WTC11 (cell line): ENCODE data around the gene PCDHGB4. TPM values are rescaled to one million over a fixed set of nuclear protein-coding genes. Genes with fewer than 3 reads are reported as not detected.
"Not testable (repeated sequence)": the region's sequence is repeated elsewhere in the genome, so short reads cannot be mapped to it uniquely, and the experiment has no call there.

Source experiments
- ATAC-seq: fragments of 200-7000 bp; cut with Tn5 transposase; 2 replicates; pipeline ENCODE4 v1.10.0; 2021; ENCODE audit warnings: mild to moderate bottlenecking, moderate library complexity
- Bru-seq: library from RNA; stranded (reverse); fragments of 400-500 nt; gene quantifications from one replicate; lab custom pipeline; 2021; lab: Mats Ljungman, UMichigan
- CTCF ChIA-PET: fragments of 300-600 bp; sonication (Branson Sonifier 250); formaldehyde crosslinking; loops from one replicate; lab custom pipeline; 2021; ENCODE audit warnings: antibody characterized with exemption; lab: Charles Lee
- POLR2A ChIA-PET: fragments of 350-600 bp; sonication (Branson Sonifier 250); formaldehyde crosslinking; loops from one replicate; lab custom pipeline; 2021; ENCODE audit warnings: antibody characterized with exemption; lab: Charles Lee
- DNase-seq: peaks from one replicate; pipeline ENCODE4 v3.0.0; 2021; ENCODE audit warnings: low spot score
- H3K27ac Mint-ChIP-seq: 2 replicates; pipeline ENCODE4 v1.8.0; 2021; ENCODE audit warnings: mixed read lengths
- H3K27me3 Mint-ChIP-seq: 2 replicates; pipeline ENCODE4 v1.8.0; 2021; ENCODE audit warnings: low read depth, mild to moderate bottlenecking, moderate library complexity, mixed read lengths
- H3K36me3 Mint-ChIP-seq: 2 replicates; pipeline ENCODE4 v1.8.0; 2021; ENCODE audit warnings: mixed read lengths
- H3K4me1 Mint-ChIP-seq: 2 replicates; pipeline ENCODE4 v1.8.0; 2022; ENCODE audit warnings: mixed read lengths
- H3K4me3 Mint-ChIP-seq: 2 replicates; pipeline ENCODE4 v1.8.0; 2021; ENCODE audit warnings: mild to moderate bottlenecking, moderate library complexity, mixed read lengths
- H3K9me3 Mint-ChIP-seq: 2 replicates; pipeline ENCODE4 v1.8.0; 2021; ENCODE audit warnings: mixed read lengths
- FOXK1 ChIP-seq: sonication (generic); formaldehyde crosslinking; IDR thresholded peaks from 2 replicates; pipeline ENCODE4 v1.8.0; 2022; ENCODE audit warnings: mild to moderate bottlenecking, moderate library complexity, missing genetic modification reagents
- KAT7 ChIP-seq: sonication (generic); formaldehyde crosslinking; IDR thresholded peaks from 2 replicates; pipeline ENCODE4 v1.8.1; 2023; ENCODE audit warnings: missing genetic modification reagents, mild to moderate bottlenecking, borderline replicate concordance
- OVOL2 ChIP-seq: fragments of 250-450 bp; sonication (Bioruptor Pico); IDR thresholded peaks from 2 replicates; pipeline ENCODE4 v1.9.0; 2021; ENCODE audit warnings: mild to moderate bottlenecking, borderline replicate concordance
- ZBTB21 ChIP-seq: sonication (generic); formaldehyde crosslinking; IDR thresholded peaks from 2 replicates; pipeline ENCODE4 v1.8.1; 2023; ENCODE audit warnings: mild to moderate bottlenecking, missing genetic modification reagents, borderline replicate concordance
- ZNF219 ChIP-seq: sonication (generic); formaldehyde crosslinking; IDR thresholded peaks from 2 replicates; pipeline ENCODE4 v1.8.0; 2023; ENCODE audit warnings: missing genetic modification reagents, mild to moderate bottlenecking, borderline replicate concordance
- ZNF317 ChIP-seq: sonication (generic); formaldehyde crosslinking; IDR thresholded peaks from 2 replicates; pipeline ENCODE4 v1.8.1; 2023; ENCODE audit warnings: low read depth, mild to moderate bottlenecking, moderate library complexity, missing genetic modification reagents, borderline replicate concordance
- long read RNA-seq, 3 experiments: library from RNA in 1 of 3; library from capped mRNA in 1 of 3; library from polyadenylated mRNA in 1 of 3; unstranded in 2 of 3; stranded (forward) in 1 of 3; transcript quantifications; one replicate each; pipeline ENCODE4 v2.0.0, GENCODE V29; 2021
- total RNA-seq: library from RNA; stranded (reverse); gene quantifications from 3 replicates; pipeline ENCODE4 v1.2.3, GENCODE V29; 2021
- TF ChIP-seq, protein P1 (sequence below): fragments of 200-600 bp; IDR thresholded peaks from 2 replicates; pipeline ENCODE4 v1.8.0; 2022; ENCODE audit warnings: antibody characterized with exemption
- TF ChIP-seq, protein P2 (sequence below): sonication (generic); formaldehyde crosslinking; IDR thresholded peaks from 2 replicates; pipeline ENCODE4 v1.8.1; 2023; ENCODE audit warnings: mild to moderate bottlenecking, missing genetic modification reagents, borderline replicate concordance
- TF ChIP-seq, protein P3 (sequence below): sonication (generic); formaldehyde crosslinking; IDR thresholded peaks from 2 replicates; pipeline ENCODE4 v1.8.1; 2022; ENCODE audit warnings: low read depth, missing genetic modification reagents, borderline replicate concordance

Gene PCDHGB4
- 7.8 to 9.1 TPM (median 8.8 TPM) in 3 replicates for total RNA-seq
- Bru-seq, nascent RNA: percentile 78 among the genes with signal in this experiment
- long read RNA-seq, experiment 1, full-length matches to known transcripts: 22 of 23 reads
- long read RNA-seq, experiment 1, partial matches to known transcripts: 0 of 23 reads
- long read RNA-seq, experiment 1, other reads (novel, unspliced or antisense): 1 of 23 reads
- long read RNA-seq, experiment 2, full-length matches to known transcripts: 3 of 41 reads
- long read RNA-seq, experiment 2, partial matches to known transcripts: 35 of 41 reads
- long read RNA-seq, experiment 2, other reads (novel, unspliced or antisense): 3 of 41 reads
- long read RNA-seq, experiment 3, full-length matches to known transcripts: 2 of 2 reads
- long read RNA-seq, experiment 3, partial matches to known transcripts: 0 of 2 reads
- long read RNA-seq, experiment 3, other reads (novel, unspliced or antisense): 0 of 2 reads

DNA sequence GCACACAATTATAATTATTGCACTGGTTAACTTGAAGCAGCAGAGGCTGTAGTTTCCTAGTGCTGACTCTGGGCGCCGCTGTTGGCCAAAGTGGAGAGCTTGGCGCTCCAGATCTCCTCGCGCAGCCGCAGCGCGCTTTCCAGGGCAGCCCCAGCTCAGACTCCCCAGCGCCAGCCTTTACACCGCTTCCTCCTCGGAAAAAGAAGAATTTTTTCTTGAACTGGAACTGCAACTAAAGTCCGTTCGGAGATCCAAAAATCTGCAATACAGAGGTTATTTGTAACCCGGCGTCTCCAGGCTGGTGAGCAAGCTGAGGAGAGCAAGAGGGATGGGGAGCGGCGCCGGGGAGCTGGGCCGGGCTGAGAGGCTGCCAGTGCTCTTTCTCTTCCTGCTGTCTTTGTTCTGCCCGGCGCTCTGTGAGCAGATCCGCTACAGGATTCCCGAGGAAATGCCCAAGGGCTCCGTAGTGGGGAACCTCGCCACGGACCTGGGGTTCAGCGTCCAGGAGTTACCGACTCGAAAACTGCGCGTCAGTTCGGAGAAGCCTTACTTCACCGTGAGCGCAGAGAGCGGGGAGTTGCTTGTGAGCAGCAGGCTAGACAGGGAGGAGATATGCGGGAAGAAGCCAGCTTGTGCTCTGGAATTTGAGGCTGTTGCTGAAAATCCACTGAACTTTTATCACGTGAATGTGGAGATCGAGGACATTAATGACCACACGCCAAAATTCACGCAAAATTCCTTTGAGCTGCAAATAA lies at the start of gene PCDHGB4:
Gene PCDHGB4, plus strand, starts transcription at position 142 of the 755 bp plus-strand sequence. Its CDS starts 187 bp downstream, at position 329.
- POLR2A ChIA-PET, H3K27ac Mint-ChIP-seq, H3K4me1 Mint-ChIP-seq: not testable (repeated sequence)
- Mint-ChIP-seq H3K9me3 (peaks cover 69% of the 10 kb centered on the region), H3K4me3 (peak within 1 kb of the TSS; percentile 81), H3K36me3 (peaks cover 63% of the 10 kb centered on the region), H3K27me3 (peaks cover 37% of the 10 kb centered on the region)
- ATAC-seq: peak; percentile 96
- CTCF ChIA-PET: interaction anchor here (0.6 to 3.0 kb wide), 43 partner anchors 9 to 665 kb away, joined by 3 to 24 read pairs (median 5); partner anchors contain the start of genes PCDHB14, PCDHB15, PCDHB16 and PCDHB4
- DNase-seq: peak; percentile 80

DNA sequence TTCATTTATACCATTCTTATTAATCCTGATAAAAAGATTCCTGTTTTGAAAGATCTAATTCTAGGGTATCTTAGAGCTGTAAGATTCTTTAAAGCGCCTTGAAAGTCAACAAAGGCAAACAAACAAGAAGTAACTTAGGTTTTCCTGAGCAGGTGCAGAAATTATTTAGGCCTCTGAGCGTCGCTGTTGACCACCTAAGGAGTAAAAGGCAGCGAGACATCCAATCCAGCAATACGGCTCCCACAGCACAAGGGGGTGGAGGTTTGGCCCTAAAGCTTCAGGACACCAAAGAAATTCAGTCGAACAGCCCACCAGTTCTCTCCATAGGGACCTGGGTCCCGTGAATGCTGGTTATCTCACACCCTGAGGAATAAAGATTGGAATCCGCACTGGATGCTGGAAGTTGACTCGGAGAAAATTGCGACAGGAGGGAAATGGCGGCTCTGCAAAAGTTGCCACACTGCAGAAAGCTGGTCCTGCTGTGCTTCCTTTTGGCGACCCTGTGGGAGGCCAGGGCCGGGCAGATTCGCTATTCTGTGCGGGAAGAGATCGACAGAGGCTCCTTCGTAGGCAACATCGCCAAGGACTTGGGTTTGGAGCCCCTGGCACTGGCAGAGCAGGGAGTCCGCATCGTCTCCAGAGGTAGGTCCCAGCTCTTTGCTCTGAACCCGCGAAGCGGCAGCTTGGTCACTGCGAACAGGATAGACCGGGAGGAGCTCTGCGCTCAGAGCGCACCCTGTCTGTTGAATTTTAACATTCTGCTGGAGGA lies 48.8 kb upstream of the PCDHGB4 start, which contains the start of gene PCDHGA2:
Gene PCDHGA2, plus strand, starts transcription at position 223 of the 769 bp plus-strand sequence.
- Mint-ChIP-seq H3K4me1 (peaks cover 1% of the 10 kb centered on the region; the same call in 1 of the 2 replicates), H3K9me3 (peaks cover 64% of the 10 kb centered on the region), H3K27ac (no peak within 1 kb of the TSS), H3K27me3 (no peaks in the 10 kb centered on the region; the same call in 1 of the 2 replicates), H3K36me3 (peaks cover 22% of the 10 kb centered on the region), H3K4me3 (peak within 1 kb of the TSS; percentile 30; the same call in 1 of the 2 replicates)
- DNase-seq (peak; percentile 60), ATAC-seq (peak; percentile 78)
- TF ChIP-seq, protein P1, sequence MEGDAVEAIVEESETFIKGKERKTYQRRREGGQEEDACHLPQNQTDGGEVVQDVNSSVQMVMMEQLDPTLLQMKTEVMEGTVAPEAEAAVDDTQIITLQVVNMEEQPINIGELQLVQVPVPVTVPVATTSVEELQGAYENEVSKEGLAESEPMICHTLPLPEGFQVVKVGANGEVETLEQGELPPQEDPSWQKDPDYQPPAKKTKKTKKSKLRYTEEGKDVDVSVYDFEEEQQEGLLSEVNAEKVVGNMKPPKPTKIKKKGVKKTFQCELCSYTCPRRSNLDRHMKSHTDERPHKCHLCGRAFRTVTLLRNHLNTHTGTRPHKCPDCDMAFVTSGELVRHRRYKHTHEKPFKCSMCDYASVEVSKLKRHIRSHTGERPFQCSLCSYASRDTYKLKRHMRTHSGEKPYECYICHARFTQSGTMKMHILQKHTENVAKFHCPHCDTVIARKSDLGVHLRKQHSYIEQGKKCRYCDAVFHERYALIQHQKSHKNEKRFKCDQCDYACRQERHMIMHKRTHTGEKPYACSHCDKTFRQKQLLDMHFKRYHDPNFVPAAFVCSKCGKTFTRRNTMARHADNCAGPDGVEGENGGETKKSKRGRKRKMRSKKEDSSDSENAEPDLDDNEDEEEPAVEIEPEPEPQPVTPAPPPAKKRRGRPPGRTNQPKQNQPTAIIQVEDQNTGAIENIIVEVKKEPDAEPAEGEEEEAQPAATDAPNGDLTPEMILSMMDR: peak; percentile 30; the same call in 1 of the 2 replicates
- TF ChIP-seq, protein P2, sequence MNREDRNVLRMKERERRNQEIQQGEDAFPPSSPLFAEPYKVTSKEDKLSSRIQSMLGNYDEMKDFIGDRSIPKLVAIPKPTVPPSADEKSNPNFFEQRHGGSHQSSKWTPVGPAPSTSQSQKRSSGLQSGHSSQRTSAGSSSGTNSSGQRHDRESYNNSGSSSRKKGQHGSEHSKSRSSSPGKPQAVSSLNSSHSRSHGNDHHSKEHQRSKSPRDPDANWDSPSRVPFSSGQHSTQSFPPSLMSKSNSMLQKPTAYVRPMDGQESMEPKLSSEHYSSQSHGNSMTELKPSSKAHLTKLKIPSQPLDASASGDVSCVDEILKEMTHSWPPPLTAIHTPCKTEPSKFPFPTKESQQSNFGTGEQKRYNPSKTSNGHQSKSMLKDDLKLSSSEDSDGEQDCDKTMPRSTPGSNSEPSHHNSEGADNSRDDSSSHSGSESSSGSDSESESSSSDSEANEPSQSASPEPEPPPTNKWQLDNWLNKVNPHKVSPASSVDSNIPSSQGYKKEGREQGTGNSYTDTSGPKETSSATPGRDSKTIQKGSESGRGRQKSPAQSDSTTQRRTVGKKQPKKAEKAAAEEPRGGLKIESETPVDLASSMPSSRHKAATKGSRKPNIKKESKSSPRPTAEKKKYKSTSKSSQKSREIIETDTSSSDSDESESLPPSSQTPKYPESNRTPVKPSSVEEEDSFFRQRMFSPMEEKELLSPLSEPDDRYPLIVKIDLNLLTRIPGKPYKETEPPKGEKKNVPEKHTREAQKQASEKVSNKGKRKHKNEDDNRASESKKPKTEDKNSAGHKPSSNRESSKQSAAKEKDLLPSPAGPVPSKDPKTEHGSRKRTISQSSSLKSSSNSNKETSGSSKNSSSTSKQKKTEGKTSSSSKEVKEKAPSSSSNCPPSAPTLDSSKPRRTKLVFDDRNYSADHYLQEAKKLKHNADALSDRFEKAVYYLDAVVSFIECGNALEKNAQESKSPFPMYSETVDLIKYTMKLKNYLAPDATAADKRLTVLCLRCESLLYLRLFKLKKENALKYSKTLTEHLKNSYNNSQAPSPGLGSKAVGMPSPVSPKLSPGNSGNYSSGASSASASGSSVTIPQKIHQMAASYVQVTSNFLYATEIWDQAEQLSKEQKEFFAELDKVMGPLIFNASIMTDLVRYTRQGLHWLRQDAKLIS (CRISPR knock-in tag): no peak
- CTCF ChIA-PET: interaction anchor here (0.8 to 2.5 kb wide), 38 partner anchors 9 to 299 kb away, joined by 3 to 33 read pairs (median 6); partner anchors contain the start of genes PCDHB10, PCDHB14, PCDHB15 and PCDHB16
- POLR2A ChIA-PET: interaction anchor here (1.6 kb wide), 1 partner anchor 18 kb away, joined by 8 read pairs; the partner anchor contains the start of gene TAF7

DNA sequence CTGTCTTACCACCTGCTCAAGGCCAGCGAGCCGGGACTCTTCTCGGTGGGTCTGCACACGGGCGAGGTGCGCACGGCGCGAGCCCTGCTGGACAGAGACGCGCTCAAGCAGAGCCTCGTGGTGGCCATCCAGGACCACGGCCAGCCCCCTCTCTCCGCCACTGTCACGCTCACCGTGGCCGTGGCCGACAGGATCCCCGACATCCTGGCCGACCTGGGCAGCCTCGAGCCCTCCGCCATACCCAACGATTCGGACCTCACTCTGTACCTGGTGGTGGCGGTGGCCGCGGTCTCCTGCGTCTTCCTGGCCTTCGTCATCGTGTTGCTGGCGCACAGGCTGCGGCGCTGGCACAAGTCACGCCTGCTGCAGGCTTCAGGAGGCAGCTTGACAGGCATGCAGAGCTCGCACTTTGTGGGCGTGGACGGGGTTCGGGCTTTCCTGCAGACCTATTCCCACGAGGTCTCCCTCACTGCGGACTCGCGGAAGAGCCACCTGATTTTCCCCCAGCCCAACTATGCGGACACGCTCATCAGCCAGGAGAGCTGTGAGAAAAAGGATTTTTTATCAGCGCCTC lies 46.6 kb upstream of the PCDHGB4 start:
- H3K9me3 Mint-ChIP-seq: peaks cover 67% of the 10 kb centered on the region
- H3K4me3 Mint-ChIP-seq, DNase-seq, H3K27ac Mint-ChIP-seq, H3K27me3 Mint-ChIP-seq, POLR2A ChIA-PET, H3K4me1 Mint-ChIP-seq, ATAC-seq: not testable (repeated sequence)
- H3K36me3 Mint-ChIP-seq: peaks cover 42% of the 10 kb centered on the region
- CTCF ChIA-PET: interaction anchor here (1.3 to 1.6 kb wide), 2 partner anchors 96 to 217 kb away, joined by 3 read pairs; partner anchors contain the start of gene PCDHB15

DNA sequence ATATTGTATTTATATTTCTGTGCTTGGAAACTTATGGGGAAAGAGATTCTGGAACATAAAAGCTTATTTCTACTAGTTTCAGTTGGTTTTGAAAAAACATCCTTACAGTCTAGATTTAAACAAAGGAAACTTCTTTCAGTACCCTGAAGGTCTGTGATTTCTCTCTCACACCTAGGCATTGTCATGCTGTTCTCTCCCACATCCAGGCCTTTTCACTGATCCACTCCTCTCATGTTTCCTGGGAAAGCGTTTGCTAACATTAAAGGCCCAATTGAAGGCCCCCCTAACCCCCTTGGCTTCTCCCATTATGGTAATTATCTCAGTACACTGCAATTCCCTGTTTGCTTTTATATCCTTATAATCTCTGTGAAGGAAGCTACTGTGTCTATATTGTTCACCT lies 44.7 kb upstream of the PCDHGB4 start:
- Mint-ChIP-seq H3K9me3 (peaks cover 68% of the 10 kb centered on the region), H3K27me3 (no peaks in the 10 kb centered on the region), H3K36me3 (peaks cover 54% of the 10 kb centered on the region), H3K4me3 (no peak overlapping the region), H3K4me1 (peaks cover 2% of the 10 kb centered on the region; the same call in 1 of the 2 replicates), H3K27ac (no peak overlapping the region)
- no peak for ATAC-seq
- DNase-seq: no peak
- CTCF ChIA-PET: interaction anchor here (1.0 to 4.0 kb wide), 13 partner anchors 9 to 224 kb away, joined by 3 to 22 read pairs (median 7); partner anchors contain the start of genes PCDHB14, PCDHB15, PCDHGA10 and PCDHGA11
- POLR2A ChIA-PET: no interaction called here
- TF ChIP-seq FOXK1 (CRISPR knock-in tag) (no peak), ZNF317 (CRISPR knock-in tag) (no peak), ZBTB21 (no peak), KAT7 (CRISPR knock-in tag) (no peak), OVOL2 (CRISPR knock-in tag) (no peak), ZNF219 (CRISPR knock-in tag) (no peak)
- TF ChIP-seq, protein P3, sequence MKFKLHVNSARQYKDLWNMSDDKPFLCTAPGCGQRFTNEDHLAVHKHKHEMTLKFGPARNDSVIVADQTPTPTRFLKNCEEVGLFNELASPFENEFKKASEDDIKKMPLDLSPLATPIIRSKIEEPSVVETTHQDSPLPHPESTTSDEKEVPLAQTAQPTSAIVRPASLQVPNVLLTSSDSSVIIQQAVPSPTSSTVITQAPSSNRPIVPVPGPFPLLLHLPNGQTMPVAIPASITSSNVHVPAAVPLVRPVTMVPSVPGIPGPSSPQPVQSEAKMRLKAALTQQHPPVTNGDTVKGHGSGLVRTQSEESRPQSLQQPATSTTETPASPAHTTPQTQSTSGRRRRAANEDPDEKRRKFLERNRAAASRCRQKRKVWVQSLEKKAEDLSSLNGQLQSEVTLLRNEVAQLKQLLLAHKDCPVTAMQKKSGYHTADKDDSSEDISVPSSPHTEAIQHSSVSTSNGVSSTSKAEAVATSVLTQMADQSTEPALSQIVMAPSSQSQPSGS (CRISPR knock-in tag): no peak
